Psoas muscle (tissue), 8 donors: ENCODE results near the gene SYNRG. TPM values are rescaled to one million over a fixed set of nuclear protein-coding genes. Genes with fewer than 3 reads are reported as not detected.

Experiments
- ATAC-seq, 4 donors: fragments of 200-7000 bp; cut with Tn5 transposase; one replicate each; pipeline ENCODE4 v1.9.1; 2020; ENCODE audit warnings: moderate library complexity in 3 of 4, mild to moderate bottlenecking in 2 of 4
- DNase-seq, 2 donors: peaks; one replicate each; pipeline ENCODE4 v3.0.0-alpha.2; 2020
- H3K27ac ChIP-seq: fragments of 200-600 bp; one replicate; pipeline ENCODE4 v1.8.0; 2022
- H3K27me3 ChIP-seq, 3 donors: fragments of 200-600 bp in 1 of 3; one replicate each; pipeline versions ENCODE4 v1.6.1 to v1.8.0; 2013 to 2022; ENCODE audit warnings: low read length in 2 of 3, mild to moderate bottlenecking in 2 of 3, moderate library complexity in 1 of 3; ENCODE audit not compliant: insufficient read depth in 3 of 3
- H3K36me3 ChIP-seq, 2 donors: fragments of 200-600 bp in 1 of 2; one replicate each; pipeline versions ENCODE4 v1.6.1 to v1.8.0; 2013 to 2022; ENCODE audit warnings: low read depth in 1 of 2, mild to moderate bottlenecking in 1 of 2, moderate library complexity in 1 of 2; ENCODE audit not compliant: insufficient read depth in 1 of 2
- H3K4me1 ChIP-seq: fragments of 200-600 bp; one replicate; pipeline ENCODE4 v1.8.0; 2022
- H3K4me3 ChIP-seq: fragments of 200-600 bp; one replicate; pipeline ENCODE4 v1.8.0; 2022; ENCODE audit warnings: mild to moderate bottlenecking
- H3K9me3 ChIP-seq: fragments of 200-600 bp; one replicate; pipeline ENCODE4 v1.8.0; 2022
- WGBS, 3 donors: extraction: QIAGEN DNeasy Blood & Tissue Kit; methylation state at CpG; one replicate each; pipeline versions ENCODE4 v1.1.6 to v1.1.7; 2013; 5-methylcytosine and 5-hydroxymethylcytosine counted together
- intact Hi-C, 2 donors: fragments of 100-400 bp; cut with DNase I; formaldehyde crosslinking; loops; one replicate each; pipeline versions ENCODE4 v1.11.0 to v1.14.2; 2022
- polyA plus RNA-seq, 3 donors: library from polyadenylated mRNA; stranded (reverse); fragments of 200-250 nt; gene quantifications; one replicate each; pipeline ENCODE4 v1.2.3, GENCODE V29; 2013
- total RNA-seq, 4 donors: library from RNA; stranded (reverse); fragmentation: NEBNext Ultra II Directional in 2 of 4; extraction: Animal tissue kit (Norgen Biotek cat#: 25700) in 2 of 4; gene quantifications; one replicate each; pipeline versions ENCODE4 v1.2.1 to v1.2.4, GENCODE V29; 2021 to 2023
- TF ChIP-seq, protein P1 (sequence below): fragments of 200-600 bp; IDR thresholded peaks from one replicate; pipeline ENCODE4 v1.8.0; 2022; ENCODE audit warnings: antibody characterized with exemption
- donor health status: healthy with polysubstance abuse.
- donor health status: DM: no; HTN: no; CAD: no; lungs with moderate emphysema.
- donor health status: Bipolar disorder and iron deficiency.
- donor health status: healthy.
- donor health status: DM: yes; HTN: yes; CAD: no.
- donor health status: DM: no; HTN: no; CAD: no.
- donor health status: DM: no; HTN: no; CAD: no.
- donor health status: DM: yes; HTN: yes; CAD: no.

Gene SYNRG
- total and polyA plus RNA-seq, 7 donors: 5.1 to 43.1 (median 30.3) TPM

DNA sequence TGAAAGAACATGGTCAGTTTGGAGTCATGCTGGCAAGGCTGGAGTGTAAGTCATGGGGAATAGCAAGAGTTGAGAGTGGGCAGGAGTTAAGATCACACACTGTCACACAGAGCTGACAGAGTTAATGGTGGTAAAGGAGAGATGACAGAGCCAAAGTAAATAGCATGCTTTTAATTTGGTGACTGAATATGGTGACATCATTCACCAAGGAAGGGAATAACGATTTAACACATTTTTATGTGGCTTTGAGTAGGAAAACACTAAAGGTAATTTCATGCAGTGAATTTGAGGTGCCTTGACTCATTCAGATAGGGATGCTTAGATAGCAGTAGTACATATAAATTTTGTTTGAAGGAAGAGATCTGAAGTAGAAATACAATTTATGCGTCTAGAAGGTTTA lies 42.1 kb downstream of the SYNRG start:
- TF ChIP-seq, protein P1, sequence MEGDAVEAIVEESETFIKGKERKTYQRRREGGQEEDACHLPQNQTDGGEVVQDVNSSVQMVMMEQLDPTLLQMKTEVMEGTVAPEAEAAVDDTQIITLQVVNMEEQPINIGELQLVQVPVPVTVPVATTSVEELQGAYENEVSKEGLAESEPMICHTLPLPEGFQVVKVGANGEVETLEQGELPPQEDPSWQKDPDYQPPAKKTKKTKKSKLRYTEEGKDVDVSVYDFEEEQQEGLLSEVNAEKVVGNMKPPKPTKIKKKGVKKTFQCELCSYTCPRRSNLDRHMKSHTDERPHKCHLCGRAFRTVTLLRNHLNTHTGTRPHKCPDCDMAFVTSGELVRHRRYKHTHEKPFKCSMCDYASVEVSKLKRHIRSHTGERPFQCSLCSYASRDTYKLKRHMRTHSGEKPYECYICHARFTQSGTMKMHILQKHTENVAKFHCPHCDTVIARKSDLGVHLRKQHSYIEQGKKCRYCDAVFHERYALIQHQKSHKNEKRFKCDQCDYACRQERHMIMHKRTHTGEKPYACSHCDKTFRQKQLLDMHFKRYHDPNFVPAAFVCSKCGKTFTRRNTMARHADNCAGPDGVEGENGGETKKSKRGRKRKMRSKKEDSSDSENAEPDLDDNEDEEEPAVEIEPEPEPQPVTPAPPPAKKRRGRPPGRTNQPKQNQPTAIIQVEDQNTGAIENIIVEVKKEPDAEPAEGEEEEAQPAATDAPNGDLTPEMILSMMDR: no peak
- intact Hi-C loops: no loop called here
- Histone ChIP-seq H3K4me3 (no peak overlapping the region), H3K27ac (no peak overlapping the region), H3K36me3 (peaks cover 4 to 84% of the 10 kb centered on the region in 2 donors), H3K27me3 (no peaks in the 10 kb centered on the region), H3K9me3 (no peaks in the 10 kb centered on the region), H3K4me1 (no peaks in the 10 kb centered on the region)
- DNase-seq (no peak), ATAC-seq (no peak)
- 76 to 82% (median 79%) methylated on average over 2 of the region's 2 CpGs for WGBS, 3 donors

DNA sequence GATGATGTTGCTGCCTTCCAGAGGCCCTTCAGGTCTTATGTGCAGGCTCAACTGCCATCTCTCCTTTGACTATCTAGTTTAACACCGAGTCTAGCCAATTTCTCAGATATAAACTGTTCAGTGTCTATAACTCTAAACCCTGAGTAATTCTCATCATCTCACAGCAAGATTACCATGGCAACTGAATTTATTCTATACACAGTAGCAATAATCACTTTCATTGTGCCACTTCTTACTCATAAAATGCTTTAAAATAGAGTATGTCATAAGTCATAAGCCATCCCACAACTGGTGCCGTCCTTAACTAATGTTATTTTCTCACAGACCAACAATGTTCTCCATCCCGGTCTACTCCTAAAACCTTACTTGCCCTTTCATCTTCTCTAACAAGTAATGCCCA lies 45.0 kb downstream of the SYNRG start:
- Histone ChIP-seq H3K36me3 (peaks cover 11 to 84% of the 10 kb centered on the region in 2 donors), H3K27me3 (no peaks in the 10 kb centered on the region), H3K4me1 (no peaks in the 10 kb centered on the region), H3K9me3 (no peaks in the 10 kb centered on the region), H3K27ac (no peak overlapping the region), H3K4me3 (no peak overlapping the region)
- no peak for DNase-seq
- ATAC-seq: no peak
- TF ChIP-seq, protein P1: no peak
- 86 to 95% (median 92%) methylated on average over 3 of the region's 3 CpGs for WGBS, 3 donors
- intact Hi-C loops: no loop called here

DNA sequence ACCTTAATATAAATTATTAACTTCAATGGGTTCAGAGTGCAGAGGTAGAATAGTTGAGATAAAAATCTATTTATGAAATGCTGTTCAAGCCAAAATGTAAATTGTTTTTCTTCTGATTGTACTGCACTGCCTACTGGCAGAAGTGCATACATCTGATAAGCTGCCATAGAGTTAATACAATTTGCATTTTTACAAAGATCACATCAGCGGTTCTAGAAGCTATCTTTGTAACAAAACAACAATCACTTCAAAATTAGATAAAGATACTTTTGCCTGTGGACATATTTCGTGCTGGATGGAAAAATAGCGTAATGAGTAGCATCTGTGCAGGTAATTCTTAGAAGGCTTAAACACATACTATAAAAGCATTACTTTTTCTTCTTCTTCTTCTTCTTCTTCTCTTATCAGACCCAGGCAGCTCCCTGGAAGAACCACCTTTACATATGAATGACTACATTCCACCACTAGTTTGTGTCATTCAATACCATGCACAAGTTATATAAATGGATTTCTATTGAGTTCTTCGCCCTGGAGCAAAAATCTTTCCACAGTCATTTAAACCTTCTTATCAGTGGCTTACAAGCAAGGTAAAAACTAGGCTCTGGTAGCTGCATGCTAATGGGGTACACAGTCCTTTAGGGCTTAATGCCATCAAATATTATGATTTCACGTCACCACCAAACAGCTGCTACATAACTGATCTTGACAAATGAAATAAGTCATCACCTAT lies 47.0 kb downstream of the SYNRG start:
- intact Hi-C loops: no loop called here
- no peak for ATAC-seq
- no peak for DNase-seq
- WGBS, 3 donors: 93 to 95% (median 95%) methylated on average over 5 of the region's 5 CpGs
- no peak overlapping the region for H3K27ac ChIP-seq
- no peaks in the 10 kb centered on the region for H3K9me3 ChIP-seq
- no peak overlapping the region for H3K4me3 ChIP-seq
- no peaks in the 10 kb centered on the region for H3K27me3 ChIP-seq
- no peaks in the 10 kb centered on the region for H3K4me1 ChIP-seq
- TF ChIP-seq, protein P1: no peak
- H3K36me3 ChIP-seq: peaks cover 11 to 84% of the 10 kb centered on the region in 2 donors

DNA sequence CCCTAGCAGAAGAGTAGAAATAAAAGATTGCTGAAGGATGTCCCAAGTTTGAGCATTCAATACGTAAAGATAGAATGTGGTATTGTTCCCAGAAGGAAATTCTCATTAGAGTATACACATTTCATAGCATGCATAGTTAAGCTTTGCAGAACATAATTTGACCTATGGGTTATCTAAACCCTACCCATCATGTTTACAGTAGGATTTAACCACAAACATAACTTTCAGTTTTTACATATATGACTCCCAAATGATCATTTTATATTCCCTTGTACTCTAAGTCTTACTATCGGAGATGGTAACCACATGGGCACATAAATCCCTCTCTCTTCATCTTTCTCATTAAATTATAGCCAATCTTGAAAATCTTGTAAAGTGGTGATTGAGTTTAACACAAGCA lies 50.9 kb downstream of the SYNRG start:
- 94 to 99% (median 95%) methylated on average over 2 of the region's 2 CpGs for whole genome bisulfite sequencing, 3 donors

More for the DNA sequence above, 50.9 kb downstream of the SYNRG start:
- Histone ChIP-seq H3K27ac (no peak overlapping the region), H3K36me3 (peaks cover 7 to 96% of the 10 kb centered on the region in 2 donors), H3K4me1 (no peaks in the 10 kb centered on the region), H3K9me3 (no peaks in the 10 kb centered on the region), H3K27me3 (no peaks in the 10 kb centered on the region), H3K4me3 (no peak overlapping the region)
- TF ChIP-seq, protein P1: no peak
- ATAC-seq (no peak), DNase-seq (no peak)
- intact Hi-C loops: loop anchor here in 1 of 2 donors (10.0 kb wide), 1 partner anchor 113 kb away; no protein-coding TSS in a partner anchor
